NCI-H1048 (cell line): ENCODE results near the gene IGHMBP2.

ENCODE experiments used
- DNase-seq: peaks from one replicate; lab custom pipeline; 2025; lab: John Stamatoyannopoulos, UW

IGHMBP2 gene

DNA sequence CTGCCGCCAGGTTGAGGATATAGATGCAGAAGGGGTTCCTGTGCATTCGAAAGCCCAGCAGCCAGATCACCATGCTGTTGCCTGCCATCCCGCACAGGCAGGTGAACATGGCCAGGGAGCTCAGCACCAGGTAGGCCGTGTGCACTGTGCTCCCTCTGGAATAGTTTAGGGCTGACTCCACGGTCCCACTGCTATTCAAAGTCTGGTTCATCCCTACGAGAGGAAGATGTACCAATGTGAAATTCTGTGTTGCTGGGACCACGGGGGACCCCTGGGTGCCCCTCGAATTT lies 77.0 kb downstream of the IGHMBP2 start, which contains the start of gene MRGPRD:
TSS of gene MRGPRD (minus strand) at position 211 of the 290 bp plus-strand sequence. CDS start at position 211, 0 bp downstream.
- DNase-seq: no peak

DNA sequence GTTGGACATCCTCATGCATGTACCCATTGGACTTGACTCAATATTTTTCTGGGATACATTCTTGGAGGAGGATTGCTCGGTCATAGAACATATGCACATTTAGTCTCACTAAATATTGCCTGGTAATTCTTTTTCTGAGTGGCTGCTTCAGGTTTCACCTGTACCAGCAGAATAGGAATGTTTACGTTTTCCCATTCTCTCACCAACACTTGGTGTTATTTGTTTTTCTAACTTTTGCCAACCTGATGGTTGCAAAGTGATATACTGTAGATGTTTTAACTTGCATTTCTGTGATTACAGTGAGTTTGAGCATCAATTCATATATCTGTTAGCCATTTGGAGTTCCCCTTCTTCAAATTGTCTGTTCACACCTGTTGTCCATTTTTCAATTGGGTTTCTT lies 78.4 kb downstream of the IGHMBP2 start:
- no peak for DNase-seq

DNA sequence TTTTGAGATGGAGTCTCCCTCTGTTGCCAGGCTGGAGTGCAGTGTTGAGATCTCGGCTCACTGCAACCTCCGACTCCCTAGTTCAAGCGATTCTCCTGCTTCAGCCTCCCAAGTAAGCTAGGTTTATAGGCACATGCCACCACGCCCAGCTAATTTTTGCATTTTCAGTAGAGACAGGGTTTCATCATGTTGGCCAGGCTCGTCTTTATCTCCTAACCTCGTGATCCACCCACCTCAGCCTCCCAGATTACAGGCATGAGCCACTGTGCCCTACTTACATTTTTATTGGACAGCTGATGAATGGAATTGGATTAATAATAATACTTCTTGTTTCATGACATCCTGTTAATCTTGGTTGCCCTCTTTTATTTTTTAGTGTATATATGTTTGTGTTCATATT lies 80.1 kb downstream of the IGHMBP2 start:
- no peak for DNase-seq

DNA sequence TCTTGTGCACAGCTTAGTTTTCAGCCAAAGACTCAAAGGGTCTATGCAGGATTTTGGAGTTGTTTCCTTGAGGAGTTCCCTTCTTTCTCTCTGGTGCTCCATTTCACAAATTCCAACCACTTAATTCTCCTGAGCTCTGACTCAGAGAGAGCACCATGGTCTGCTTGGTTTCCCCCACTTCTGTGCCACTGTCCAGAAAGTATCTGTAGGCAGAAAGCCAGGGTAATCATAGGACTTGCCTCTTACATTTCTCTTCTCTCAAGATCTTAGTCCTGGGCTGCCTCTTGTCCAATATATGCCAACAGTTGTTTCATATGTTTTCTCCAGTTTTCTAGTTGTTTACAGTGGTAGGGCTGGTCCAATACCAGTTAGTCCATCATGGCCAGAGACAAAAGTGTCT lies 83.5 kb downstream of the IGHMBP2 start:
- DNase-seq: no peak

DNA sequence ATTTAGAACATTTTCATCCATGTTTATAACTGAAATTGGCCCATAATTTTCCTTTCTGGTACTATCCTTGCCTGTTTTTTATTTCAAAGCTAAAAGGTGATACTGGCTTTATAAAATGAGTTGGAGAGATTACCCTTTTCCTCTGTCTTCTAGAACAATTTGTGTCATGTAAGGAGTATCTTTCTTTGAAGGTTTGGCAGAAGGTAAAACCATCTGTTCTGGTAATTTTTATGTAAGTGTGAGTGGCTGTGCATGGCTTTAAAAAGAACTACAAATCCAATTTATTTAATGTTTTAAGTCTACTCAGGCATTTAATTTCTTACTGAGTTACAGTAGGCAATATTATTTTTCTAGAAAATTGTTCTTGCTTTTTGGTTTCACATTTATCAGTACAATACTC lies 84.8 kb downstream of the IGHMBP2 start:
- no peak for DNase-seq
